GM23338 (cell line): ENCODE results near the gene SLC36A3. TPM values are rescaled to one million over a fixed set of nuclear protein-coding genes. Genes with fewer than 3 reads are reported as not detected.
A peak's percentile ranks its signal among the peaks of the same experiment; 100 is the strongest.

Source experiments
- ATAC-seq: fragments of 200-7000 bp; cut with Tn5 transposase; 3 replicates; pipeline ENCODE4 v1.9.1; 2020
- DNase-seq: peaks from one replicate; pipeline ENCODE4 v3.0.0-alpha.2; 2015; ENCODE audit warnings: low spot score
- H2AFZ ChIP-seq: fragments of 200-600 bp; sonication (generic); 2 replicates; pipeline ENCODE4 v1.8.0; 2016; ENCODE audit warnings: antibody characterized with exemption, mild to moderate bottlenecking, moderate library complexity
- H3F3A ChIP-seq: fragments of 200-600 bp; sonication (generic); replicated peaks from 2 replicates; pipeline ENCODE4 v1.8.0; 2017; ENCODE audit warnings: antibody characterized with exemption, mixed run types, low read depth
- H3K27ac ChIP-seq: fragments of 200-600 bp; sonication (generic); 2 replicates; pipeline ENCODE4 v1.6.1; 2016; ENCODE audit warnings: low read depth
- H3K27me3 ChIP-seq: fragments of 200-600 bp; sonication (generic); 2 replicates; pipeline ENCODE4 v1.8.0; 2016; ENCODE audit warnings: mild to moderate bottlenecking, mixed run types, moderate library complexity; ENCODE audit not compliant: insufficient read depth
- H3K36me3 ChIP-seq: fragments of 200-600 bp; sonication (generic); 2 replicates; pipeline ENCODE4 v1.8.0; 2016; ENCODE audit warnings: mild to moderate bottlenecking; ENCODE audit not compliant: insufficient read depth
- H3K4me1 ChIP-seq: fragments of 200-600 bp; sonication (generic); 2 replicates; pipeline ENCODE4 v1.8.0; 2016; ENCODE audit warnings: mild to moderate bottlenecking, moderate library complexity; ENCODE audit not compliant: insufficient read depth
- H3K4me2 ChIP-seq: fragments of 200-600 bp; sonication (generic); 2 replicates; pipeline ENCODE4 v1.7.1; 2017; ENCODE audit warnings: mixed run types
- H3K4me3 ChIP-seq: fragments of 200-600 bp; sonication (generic); 2 replicates; pipeline ENCODE4 v1.6.1; 2016; ENCODE audit warnings: mixed run types
- H3K79me2 ChIP-seq: fragments of 200-600 bp; sonication (generic); replicated peaks from 2 replicates; pipeline ENCODE4 v1.8.0; 2017; ENCODE audit warnings: mild to moderate bottlenecking; ENCODE audit not compliant: insufficient read depth
- H3K9me2 ChIP-seq: fragments of 200-600 bp; sonication (generic); 2 replicates; pipeline ENCODE4 v1.8.0; 2017; ENCODE audit not compliant: insufficient read depth
- H4K20me1 ChIP-seq: fragments of 200-600 bp; sonication (generic); replicated peaks from 2 replicates; pipeline ENCODE4 v1.8.0; 2017; ENCODE audit warnings: mild to moderate bottlenecking; ENCODE audit not compliant: insufficient read depth
- H3K27ac Mint-ChIP-seq: 2 replicates; pipeline ENCODE4 v1.8.0; 2020; ENCODE audit warnings: inconsistent platforms, mild to moderate bottlenecking, moderate library complexity, mixed read lengths
- H3K27me3 Mint-ChIP-seq: 3 replicates; pipeline ENCODE4 v1.8.0; 2022; ENCODE audit warnings: low read depth, mild to moderate bottlenecking, moderate library complexity, mixed read lengths, inconsistent platforms; ENCODE audit not compliant: insufficient read depth, poor library complexity
- H3K36me3 Mint-ChIP-seq: 3 replicates; pipeline ENCODE4 v1.8.0; 2021; ENCODE audit warnings: low read depth, mild to moderate bottlenecking, inconsistent platforms, moderate library complexity, mixed read lengths
- H3K4me1 Mint-ChIP-seq: 3 replicates; pipeline ENCODE4 v1.8.0; 2020; ENCODE audit warnings: mild to moderate bottlenecking, inconsistent platforms, mixed read lengths
- H3K4me3 Mint-ChIP-seq: 3 replicates; pipeline ENCODE4 v1.8.0; 2021; ENCODE audit warnings: moderate library complexity, mild to moderate bottlenecking, inconsistent platforms, mixed read lengths
- H3K9me3 Mint-ChIP-seq: 3 replicates; pipeline ENCODE4 v1.8.0; 2020; ENCODE audit warnings: moderate library complexity, mild to moderate bottlenecking, inconsistent platforms, mixed read lengths
- CTCF ChIP-seq, 2 experiments: fragments of 200-600 bp in 1 of 2; sonication (generic) in 1 of 2; conservative IDR thresholded peaks; 2 replicates each; pipeline versions ENCODE4 v1.5.1 to v1.6.1; 2016 to 2017; ENCODE audit warnings: antibody characterized with exemption in 2 of 2, low read depth in 2 of 2, mild to moderate bottlenecking in 2 of 2, moderate library complexity in 1 of 2
- EZH2 ChIP-seq: fragments of 200-600 bp; sonication (generic); IDR thresholded peaks from one replicate; pipeline ENCODE4 v1.8.0; 2017; ENCODE audit warnings: antibody characterized with exemption, mild to moderate bottlenecking, low read depth; ENCODE audit not compliant: unreplicated experiment
- EZH2phosphoT487 ChIP-seq: fragments of 200-600 bp; sonication (generic); IDR thresholded peaks from one replicate; pipeline ENCODE4 v1.8.1; 2018; ENCODE audit warnings: antibody characterized with exemption; ENCODE audit not compliant: unreplicated experiment
- JUNB ChIP-seq: IDR thresholded peaks from one replicate; pipeline ENCODE4 v1.6.1; 2016; ENCODE audit warnings: antibody characterized with exemption; ENCODE audit not compliant: unreplicated experiment
- NANOG ChIP-seq: IDR thresholded peaks from 2 replicates; pipeline ENCODE4 v1.6.1; 2016; ENCODE audit warnings: antibody characterized with exemption, borderline replicate concordance
- POLR2AphosphoS5 ChIP-seq: IDR thresholded peaks from 2 replicates; pipeline ENCODE4 v1.6.1; 2016; ENCODE audit warnings: antibody characterized with exemption, low read depth
- ZNF114 ChIP-seq: fragments of 250-450 bp; sonication (Bioruptor Pico); IDR thresholded peaks from 2 replicates; pipeline ENCODE4 v1.5.0; 2020; ENCODE audit warnings: mild to moderate bottlenecking, moderate library complexity
- polyA plus RNA-seq: library from polyadenylated mRNA; unstranded; fragments of >200 nt; fragmentation: Nextera tagmentation; extraction: Ambion mirVana; gene quantifications from 2 replicates; pipeline ENCODE4 v1.2.1, GENCODE V29; 2016
- total RNA-seq: library from RNA; depleted of rRNA; stranded (reverse); fragments of >200 nt; shearing (Covaris generic); gene quantifications from 2 replicates; pipeline ENCODE4 v1.2.3, GENCODE V29; 2014
- TF ChIP-seq, protein P1 (sequence below): IDR thresholded peaks from one replicate; pipeline ENCODE4 v1.6.1; 2018; ENCODE audit warnings: antibody characterized with exemption; ENCODE audit not compliant: unreplicated experiment

SLC36A3 gene
- total and polyA plus RNA-seq, 2 experiments from 2014 or later = not detected

GRCh38 chr5:151238303-151238741 is 65.2 kb downstream of the SLC36A3 start:
- DNase-seq (peak; percentile 53), ATAC-seq (peak; percentile 66)
- peaks cover 10% of the 10 kb centered on the region for H3K27me3 Mint-ChIP-seq
- no peak overlapping the region; the same call in 1 of the 2 replicates for H3K4me3 ChIP-seq
- no peaks in the 10 kb centered on the region for H3K79me2 ChIP-seq
- H4K20me1 ChIP-seq = no peaks in the 10 kb centered on the region
- peaks cover 30% of the 10 kb centered on the region for H3K4me1 Mint-ChIP-seq
- H3K9me2 ChIP-seq = no peaks in the 10 kb centered on the region
- no peaks in the 10 kb centered on the region; the same call in 2 of the 3 replicates for H3K9me3 Mint-ChIP-seq
- no peaks in the 10 kb centered on the region for H3K36me3 ChIP-seq
- H3K4me2 ChIP-seq = peak overlapping the region; percentile 67
- peak overlapping the region; percentile 96 for H2AFZ ChIP-seq
- TF ChIP-seq CTCF (conservative IDR thresholded peaks at IDR 0.05; ENCODE audit: low read depth in 2 of 2) = peak; percentile 6 to 40; a peak in 2 of 4 replicates
- no peak for TF ChIP-seq JUNB
- H3K36me3 Mint-ChIP-seq = no peaks in the 10 kb centered on the region
- H3K4me3 Mint-ChIP-seq = no peak overlapping the region
- no peaks in the 10 kb centered on the region for H3K27me3 ChIP-seq
- H3K4me1 ChIP-seq = peaks cover 20% of the 10 kb centered on the region
- H3F3A ChIP-seq = no peaks in the 10 kb centered on the region
- no peak overlapping the region for H3K27ac Mint-ChIP-seq
- no peak overlapping the region for H3K27ac ChIP-seq

DNA sequence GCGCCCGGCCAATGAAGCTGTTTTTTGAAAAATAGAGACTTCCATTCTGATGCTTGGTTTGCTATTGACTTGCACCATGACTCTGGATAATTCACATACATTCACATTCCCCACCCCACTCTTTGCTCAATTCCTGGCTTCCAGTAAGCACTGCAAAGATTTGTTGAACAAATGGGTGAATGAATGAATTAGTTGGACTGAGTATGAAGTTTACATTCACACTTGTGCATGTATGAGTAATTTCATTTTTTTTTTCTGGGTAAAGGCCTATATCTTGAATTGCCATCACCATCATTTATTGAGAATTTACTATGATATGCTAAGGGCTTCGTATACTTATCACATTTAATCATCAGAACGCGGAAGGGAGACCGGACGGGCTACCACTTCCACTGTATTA is 65.9 kb downstream of the SLC36A3 start:
- Mint-ChIP-seq H3K4me3 (no peak overlapping the region), H3K9me3 (no peaks in the 10 kb centered on the region; the same call in 2 of the 3 replicates), H3K27ac (no peak overlapping the region), H3K36me3 (no peaks in the 10 kb centered on the region), H3K4me1 (peaks cover 30% of the 10 kb centered on the region), H3K27me3 (peaks cover 10% of the 10 kb centered on the region)
- TF ChIP-seq, protein P1, sequence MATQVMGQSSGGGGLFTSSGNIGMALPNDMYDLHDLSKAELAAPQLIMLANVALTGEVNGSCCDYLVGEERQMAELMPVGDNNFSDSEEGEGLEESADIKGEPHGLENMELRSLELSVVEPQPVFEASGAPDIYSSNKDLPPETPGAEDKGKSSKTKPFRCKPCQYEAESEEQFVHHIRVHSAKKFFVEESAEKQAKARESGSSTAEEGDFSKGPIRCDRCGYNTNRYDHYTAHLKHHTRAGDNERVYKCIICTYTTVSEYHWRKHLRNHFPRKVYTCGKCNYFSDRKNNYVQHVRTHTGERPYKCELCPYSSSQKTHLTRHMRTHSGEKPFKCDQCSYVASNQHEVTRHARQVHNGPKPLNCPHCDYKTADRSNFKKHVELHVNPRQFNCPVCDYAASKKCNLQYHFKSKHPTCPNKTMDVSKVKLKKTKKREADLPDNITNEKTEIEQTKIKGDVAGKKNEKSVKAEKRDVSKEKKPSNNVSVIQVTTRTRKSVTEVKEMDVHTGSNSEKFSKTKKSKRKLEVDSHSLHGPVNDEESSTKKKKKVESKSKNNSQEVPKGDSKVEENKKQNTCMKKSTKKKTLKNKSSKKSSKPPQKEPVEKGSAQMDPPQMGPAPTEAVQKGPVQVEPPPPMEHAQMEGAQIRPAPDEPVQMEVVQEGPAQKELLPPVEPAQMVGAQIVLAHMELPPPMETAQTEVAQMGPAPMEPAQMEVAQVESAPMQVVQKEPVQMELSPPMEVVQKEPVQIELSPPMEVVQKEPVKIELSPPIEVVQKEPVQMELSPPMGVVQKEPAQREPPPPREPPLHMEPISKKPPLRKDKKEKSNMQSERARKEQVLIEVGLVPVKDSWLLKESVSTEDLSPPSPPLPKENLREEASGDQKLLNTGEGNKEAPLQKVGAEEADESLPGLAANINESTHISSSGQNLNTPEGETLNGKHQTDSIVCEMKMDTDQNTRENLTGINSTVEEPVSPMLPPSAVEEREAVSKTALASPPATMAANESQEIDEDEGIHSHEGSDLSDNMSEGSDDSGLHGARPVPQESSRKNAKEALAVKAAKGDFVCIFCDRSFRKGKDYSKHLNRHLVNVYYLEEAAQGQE = no peak
- no peaks in the 10 kb centered on the region for H3K9me2 ChIP-seq
- peak overlapping the region; percentile 96 for H2AFZ ChIP-seq
- DNase-seq (no peak), ATAC-seq (no peak)
- H3K79me2 ChIP-seq = no peaks in the 10 kb centered on the region
- H3K4me3 ChIP-seq = no peak overlapping the region
- H4K20me1 ChIP-seq = no peaks in the 10 kb centered on the region
- peak overlapping the region; percentile 67; the same call in 1 of the 2 replicates for H3K4me2 ChIP-seq
- H3K4me1 ChIP-seq = peaks cover 20% of the 10 kb centered on the region
- H3K36me3 ChIP-seq = no peaks in the 10 kb centered on the region
- H3K27ac ChIP-seq = no peak overlapping the region
- H3K27me3 ChIP-seq = no peaks in the 10 kb centered on the region
- no peaks in the 10 kb centered on the region for H3F3A ChIP-seq

GRCh38 chr5:151236888-151237287 is 66.7 kb downstream of the SLC36A3 start:
- Mint-ChIP-seq H3K4me3 (no peak overlapping the region), H3K4me1 (peaks cover 28% of the 10 kb centered on the region), H3K27ac (no peak overlapping the region), H3K27me3 (peaks cover 10% of the 10 kb centered on the region), H3K9me3 (no peaks in the 10 kb centered on the region; the same call in 2 of the 3 replicates), H3K36me3 (no peaks in the 10 kb centered on the region)
- Histone ChIP-seq H3K79me2 (no peaks in the 10 kb centered on the region), H3K27ac (no peak overlapping the region), H3K9me2 (no peaks in the 10 kb centered on the region), H3F3A (no peaks in the 10 kb centered on the region), H4K20me1 (no peaks in the 10 kb centered on the region), H3K4me3 (no peak overlapping the region), H3K27me3 (no peaks in the 10 kb centered on the region), H3K4me1 (peaks cover 20% of the 10 kb centered on the region), H3K36me3 (no peaks in the 10 kb centered on the region), H2AFZ (no peak overlapping the region), H3K4me2 (no peak overlapping the region)
- DNase-seq (no peak), ATAC-seq (no peak)
- TF ChIP-seq CTCF (conservative IDR thresholded peaks at IDR 0.05; ENCODE audit: low read depth in 2 of 2) (no peak), ZNF114 (CRISPR knock-in tag) (no peak), POLR2AphosphoS5 (no peak), EZH2phosphoT487 (no peak), NANOG (no peak), EZH2 (no peak)
